Fibroblast of skin of left biceps (primary cell): ENCODE measurements around the gene TTPAL.

Experiments
- DNase-seq, 2 experiments: peaks; one replicate each; pipeline ENCODE4 v3.0.0-alpha.2; 2013; ENCODE audit warnings: low read depth in 2 of 2

The TTPAL gene

GRCh38 chr20:44540834-44541233 is 65.2 kb downstream of the TTPAL start:
- DNase-seq, result no peak

GRCh38 chr20:44541992-44542391 is 66.3 kb downstream of the TTPAL start:
- no peak for DNase-seq

- no peak for DNase-seq
Measured at GRCh38 chr20:44542890-44543289, 67.2 kb downstream of the TTPAL start.

- no peak for DNase-seq
Measured at GRCh38 chr20:44543358-44543757, 67.7 kb downstream of the TTPAL start.
